GM23338 (cell line): ENCODE results near the gene SIVA1. TPM values are rescaled to one million over a fixed set of nuclear protein-coding genes. Genes with fewer than 3 reads are reported as not detected.

Source experiments
- ATAC-seq: fragments of 200-7000 bp; cut with Tn5 transposase; 3 replicates; pipeline ENCODE4 v1.9.1; 2020
- DNase-seq: peaks from one replicate; pipeline ENCODE4 v3.0.0-alpha.2; 2015; ENCODE audit warnings: low spot score
- H2AFZ ChIP-seq: fragments of 200-600 bp; sonication (generic); 2 replicates; pipeline ENCODE4 v1.8.0; 2016; ENCODE audit warnings: antibody characterized with exemption, mild to moderate bottlenecking, moderate library complexity
- H3F3A ChIP-seq: fragments of 200-600 bp; sonication (generic); replicated peaks from 2 replicates; pipeline ENCODE4 v1.8.0; 2017; ENCODE audit warnings: antibody characterized with exemption, mixed run types, low read depth
- H3K27ac ChIP-seq: fragments of 200-600 bp; sonication (generic); 2 replicates; pipeline ENCODE4 v1.6.1; 2016; ENCODE audit warnings: low read depth
- H3K27me3 ChIP-seq: fragments of 200-600 bp; sonication (generic); 2 replicates; pipeline ENCODE4 v1.8.0; 2016; ENCODE audit warnings: mild to moderate bottlenecking, mixed run types, moderate library complexity; ENCODE audit not compliant: insufficient read depth
- H3K36me3 ChIP-seq: fragments of 200-600 bp; sonication (generic); 2 replicates; pipeline ENCODE4 v1.8.0; 2016; ENCODE audit warnings: mild to moderate bottlenecking; ENCODE audit not compliant: insufficient read depth
- H3K4me1 ChIP-seq: fragments of 200-600 bp; sonication (generic); 2 replicates; pipeline ENCODE4 v1.8.0; 2016; ENCODE audit warnings: mild to moderate bottlenecking, moderate library complexity; ENCODE audit not compliant: insufficient read depth
- H3K4me2 ChIP-seq: fragments of 200-600 bp; sonication (generic); 2 replicates; pipeline ENCODE4 v1.7.1; 2017; ENCODE audit warnings: mixed run types
- H3K4me3 ChIP-seq: fragments of 200-600 bp; sonication (generic); 2 replicates; pipeline ENCODE4 v1.6.1; 2016; ENCODE audit warnings: mixed run types
- H3K79me2 ChIP-seq: fragments of 200-600 bp; sonication (generic); replicated peaks from 2 replicates; pipeline ENCODE4 v1.8.0; 2017; ENCODE audit warnings: mild to moderate bottlenecking; ENCODE audit not compliant: insufficient read depth
- H3K9me2 ChIP-seq: fragments of 200-600 bp; sonication (generic); 2 replicates; pipeline ENCODE4 v1.8.0; 2017; ENCODE audit not compliant: insufficient read depth
- H4K20me1 ChIP-seq: fragments of 200-600 bp; sonication (generic); replicated peaks from 2 replicates; pipeline ENCODE4 v1.8.0; 2017; ENCODE audit warnings: mild to moderate bottlenecking; ENCODE audit not compliant: insufficient read depth
- H3K27ac Mint-ChIP-seq: 2 replicates; pipeline ENCODE4 v1.8.0; 2020; ENCODE audit warnings: inconsistent platforms, mild to moderate bottlenecking, moderate library complexity, mixed read lengths
- H3K27me3 Mint-ChIP-seq: 3 replicates; pipeline ENCODE4 v1.8.0; 2022; ENCODE audit warnings: low read depth, mild to moderate bottlenecking, moderate library complexity, mixed read lengths, inconsistent platforms; ENCODE audit not compliant: insufficient read depth, poor library complexity
- H3K36me3 Mint-ChIP-seq: 3 replicates; pipeline ENCODE4 v1.8.0; 2021; ENCODE audit warnings: low read depth, mild to moderate bottlenecking, inconsistent platforms, moderate library complexity, mixed read lengths
- H3K4me1 Mint-ChIP-seq: 3 replicates; pipeline ENCODE4 v1.8.0; 2020; ENCODE audit warnings: mild to moderate bottlenecking, inconsistent platforms, mixed read lengths
- H3K4me3 Mint-ChIP-seq: 3 replicates; pipeline ENCODE4 v1.8.0; 2021; ENCODE audit warnings: moderate library complexity, mild to moderate bottlenecking, inconsistent platforms, mixed read lengths
- H3K9me3 Mint-ChIP-seq: 3 replicates; pipeline ENCODE4 v1.8.0; 2020; ENCODE audit warnings: moderate library complexity, mild to moderate bottlenecking, inconsistent platforms, mixed read lengths
- CREB1 ChIP-seq: fragments of 250-450 bp; sonication (Bioruptor Pico); IDR thresholded peaks from 2 replicates; pipeline ENCODE4 v1.5.0; 2020; ENCODE audit warnings: low read depth, mild to moderate bottlenecking, moderate library complexity
- CTCF ChIP-seq, 2 experiments: fragments of 200-600 bp in 1 of 2; sonication (generic) in 1 of 2; conservative IDR thresholded peaks; 2 replicates each; pipeline versions ENCODE4 v1.5.1 to v1.6.1; 2016 to 2017; ENCODE audit warnings: antibody characterized with exemption in 2 of 2, low read depth in 2 of 2, mild to moderate bottlenecking in 2 of 2, moderate library complexity in 1 of 2
- ETS1 ChIP-seq: IDR thresholded peaks from 2 replicates; pipeline ENCODE4 v1.6.1; 2016; ENCODE audit warnings: antibody characterized with exemption
- EZH2 ChIP-seq: fragments of 200-600 bp; sonication (generic); IDR thresholded peaks from one replicate; pipeline ENCODE4 v1.8.0; 2017; ENCODE audit warnings: antibody characterized with exemption, mild to moderate bottlenecking, low read depth; ENCODE audit not compliant: unreplicated experiment
- EZH2phosphoT487 ChIP-seq: fragments of 200-600 bp; sonication (generic); IDR thresholded peaks from one replicate; pipeline ENCODE4 v1.8.1; 2018; ENCODE audit warnings: antibody characterized with exemption; ENCODE audit not compliant: unreplicated experiment
- JUNB ChIP-seq: IDR thresholded peaks from one replicate; pipeline ENCODE4 v1.6.1; 2016; ENCODE audit warnings: antibody characterized with exemption; ENCODE audit not compliant: unreplicated experiment
- NANOG ChIP-seq: IDR thresholded peaks from 2 replicates; pipeline ENCODE4 v1.6.1; 2016; ENCODE audit warnings: antibody characterized with exemption, borderline replicate concordance
- POLR2AphosphoS5 ChIP-seq: IDR thresholded peaks from 2 replicates; pipeline ENCODE4 v1.6.1; 2016; ENCODE audit warnings: antibody characterized with exemption, low read depth
- STAT1 ChIP-seq: IDR thresholded peaks from one replicate; pipeline ENCODE4 v1.6.1; 2016; ENCODE audit warnings: antibody characterized with exemption; ENCODE audit not compliant: unreplicated experiment
- ZNF114 ChIP-seq: fragments of 250-450 bp; sonication (Bioruptor Pico); IDR thresholded peaks from 2 replicates; pipeline ENCODE4 v1.5.0; 2020; ENCODE audit warnings: mild to moderate bottlenecking, moderate library complexity
- ZNF331 ChIP-seq: fragments of 250-450 bp; sonication (Bioruptor Pico); IDR thresholded peaks from 2 replicates; pipeline ENCODE4 v1.5.0; 2020; ENCODE audit warnings: low read depth, mild to moderate bottlenecking, moderate library complexity
- polyA plus RNA-seq: library from polyadenylated mRNA; unstranded; fragments of >200 nt; fragmentation: Nextera tagmentation; extraction: Ambion mirVana; gene quantifications from 2 replicates; pipeline ENCODE4 v1.2.1, GENCODE V29; 2016
- total RNA-seq: library from RNA; depleted of rRNA; stranded (reverse); fragments of >200 nt; shearing (Covaris generic); gene quantifications from 2 replicates; pipeline ENCODE4 v1.2.3, GENCODE V29; 2014
- TF ChIP-seq, protein P1 (sequence below): IDR thresholded peaks from one replicate; pipeline ENCODE4 v1.6.1; 2018; ENCODE audit warnings: antibody characterized with exemption; ENCODE audit not compliant: unreplicated experiment
- TF ChIP-seq, protein P2 (sequence below): fragments of 250-450 bp; sonication (Bioruptor Pico); IDR thresholded peaks from 2 replicates; pipeline ENCODE4 v1.5.0; 2020; ENCODE audit warnings: mild to moderate bottlenecking, moderate library complexity

SIVA1 gene
- total and polyA plus RNA-seq, 2 experiments from 2014 or later: 215 to 392 TPM

DNA sequence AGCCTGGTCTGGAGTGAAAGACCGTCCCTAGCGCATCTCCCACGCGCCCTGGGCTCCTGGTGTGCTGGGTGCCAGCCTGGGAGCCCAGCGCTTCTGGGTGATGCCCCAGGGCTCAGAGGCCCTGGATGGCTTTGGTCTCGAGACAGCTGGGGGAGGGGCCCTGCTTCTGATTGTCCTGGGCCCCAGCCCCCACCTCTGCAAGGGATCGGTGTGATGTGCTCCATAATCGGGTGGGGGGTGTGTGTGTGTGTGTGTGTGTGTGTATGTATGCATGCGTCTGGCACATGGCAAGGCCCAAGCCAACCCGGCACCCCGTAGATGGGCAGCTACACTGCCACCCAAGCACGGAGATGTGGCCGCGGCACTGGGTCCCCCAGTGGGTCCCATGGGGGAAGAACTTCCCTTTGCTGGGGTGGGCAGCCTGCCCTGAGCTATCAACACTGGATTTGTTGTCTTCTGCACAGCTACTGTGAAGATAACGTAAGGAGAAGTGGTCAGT is 51.0 kb downstream of the SIVA1 start:
- Histone ChIP-seq H3K9me2 (0 out of 2 replicates have a peak, but pooled peaks cover 3% of the 10 kb centered on the region), H3K79me2 (no peaks in the 10 kb centered on the region), H3K27ac (no peak overlapping the region), H3K36me3 (no peaks in the 10 kb centered on the region), H4K20me1 (no peaks in the 10 kb centered on the region), H3K4me1 (peaks cover 8% of the 10 kb centered on the region; the same call in 1 of the 2 replicates), H3K27me3 (peaks cover 31% of the 10 kb centered on the region), H2AFZ (no peak overlapping the region), H3K4me3 (no peak overlapping the region), H3F3A (peaks cover 11% of the 10 kb centered on the region; the same call in 1 of the 2 replicates), H3K4me2 (no peak overlapping the region)
- no peak overlapping the region for H3K27ac Mint-ChIP-seq
- ATAC-seq (no peak), DNase-seq (no peak)
- peaks cover 11% of the 10 kb centered on the region for H3K9me3 Mint-ChIP-seq
- H3K36me3 Mint-ChIP-seq: no peaks in the 10 kb centered on the region
- H3K4me1 Mint-ChIP-seq: peaks cover 14% of the 10 kb centered on the region
- no peak overlapping the region; the same call in 2 of the 3 replicates for H3K4me3 Mint-ChIP-seq
- TF ChIP-seq CREB1 (CRISPR knock-in tag) (no peak), EZH2 (no peak), JUNB (no peak), POLR2AphosphoS5 (no peak), ZNF331 (CRISPR knock-in tag) (no peak), NANOG (no peak), ZNF114 (CRISPR knock-in tag) (no peak), ETS1 (no peak), EZH2phosphoT487 (no peak), CTCF (conservative IDR thresholded peaks at IDR 0.05; ENCODE audit: low read depth in 2 of 2) (no peak), STAT1 (no peak)
- TF ChIP-seq, protein P1, sequence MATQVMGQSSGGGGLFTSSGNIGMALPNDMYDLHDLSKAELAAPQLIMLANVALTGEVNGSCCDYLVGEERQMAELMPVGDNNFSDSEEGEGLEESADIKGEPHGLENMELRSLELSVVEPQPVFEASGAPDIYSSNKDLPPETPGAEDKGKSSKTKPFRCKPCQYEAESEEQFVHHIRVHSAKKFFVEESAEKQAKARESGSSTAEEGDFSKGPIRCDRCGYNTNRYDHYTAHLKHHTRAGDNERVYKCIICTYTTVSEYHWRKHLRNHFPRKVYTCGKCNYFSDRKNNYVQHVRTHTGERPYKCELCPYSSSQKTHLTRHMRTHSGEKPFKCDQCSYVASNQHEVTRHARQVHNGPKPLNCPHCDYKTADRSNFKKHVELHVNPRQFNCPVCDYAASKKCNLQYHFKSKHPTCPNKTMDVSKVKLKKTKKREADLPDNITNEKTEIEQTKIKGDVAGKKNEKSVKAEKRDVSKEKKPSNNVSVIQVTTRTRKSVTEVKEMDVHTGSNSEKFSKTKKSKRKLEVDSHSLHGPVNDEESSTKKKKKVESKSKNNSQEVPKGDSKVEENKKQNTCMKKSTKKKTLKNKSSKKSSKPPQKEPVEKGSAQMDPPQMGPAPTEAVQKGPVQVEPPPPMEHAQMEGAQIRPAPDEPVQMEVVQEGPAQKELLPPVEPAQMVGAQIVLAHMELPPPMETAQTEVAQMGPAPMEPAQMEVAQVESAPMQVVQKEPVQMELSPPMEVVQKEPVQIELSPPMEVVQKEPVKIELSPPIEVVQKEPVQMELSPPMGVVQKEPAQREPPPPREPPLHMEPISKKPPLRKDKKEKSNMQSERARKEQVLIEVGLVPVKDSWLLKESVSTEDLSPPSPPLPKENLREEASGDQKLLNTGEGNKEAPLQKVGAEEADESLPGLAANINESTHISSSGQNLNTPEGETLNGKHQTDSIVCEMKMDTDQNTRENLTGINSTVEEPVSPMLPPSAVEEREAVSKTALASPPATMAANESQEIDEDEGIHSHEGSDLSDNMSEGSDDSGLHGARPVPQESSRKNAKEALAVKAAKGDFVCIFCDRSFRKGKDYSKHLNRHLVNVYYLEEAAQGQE: no peak
- TF ChIP-seq, protein P2, sequence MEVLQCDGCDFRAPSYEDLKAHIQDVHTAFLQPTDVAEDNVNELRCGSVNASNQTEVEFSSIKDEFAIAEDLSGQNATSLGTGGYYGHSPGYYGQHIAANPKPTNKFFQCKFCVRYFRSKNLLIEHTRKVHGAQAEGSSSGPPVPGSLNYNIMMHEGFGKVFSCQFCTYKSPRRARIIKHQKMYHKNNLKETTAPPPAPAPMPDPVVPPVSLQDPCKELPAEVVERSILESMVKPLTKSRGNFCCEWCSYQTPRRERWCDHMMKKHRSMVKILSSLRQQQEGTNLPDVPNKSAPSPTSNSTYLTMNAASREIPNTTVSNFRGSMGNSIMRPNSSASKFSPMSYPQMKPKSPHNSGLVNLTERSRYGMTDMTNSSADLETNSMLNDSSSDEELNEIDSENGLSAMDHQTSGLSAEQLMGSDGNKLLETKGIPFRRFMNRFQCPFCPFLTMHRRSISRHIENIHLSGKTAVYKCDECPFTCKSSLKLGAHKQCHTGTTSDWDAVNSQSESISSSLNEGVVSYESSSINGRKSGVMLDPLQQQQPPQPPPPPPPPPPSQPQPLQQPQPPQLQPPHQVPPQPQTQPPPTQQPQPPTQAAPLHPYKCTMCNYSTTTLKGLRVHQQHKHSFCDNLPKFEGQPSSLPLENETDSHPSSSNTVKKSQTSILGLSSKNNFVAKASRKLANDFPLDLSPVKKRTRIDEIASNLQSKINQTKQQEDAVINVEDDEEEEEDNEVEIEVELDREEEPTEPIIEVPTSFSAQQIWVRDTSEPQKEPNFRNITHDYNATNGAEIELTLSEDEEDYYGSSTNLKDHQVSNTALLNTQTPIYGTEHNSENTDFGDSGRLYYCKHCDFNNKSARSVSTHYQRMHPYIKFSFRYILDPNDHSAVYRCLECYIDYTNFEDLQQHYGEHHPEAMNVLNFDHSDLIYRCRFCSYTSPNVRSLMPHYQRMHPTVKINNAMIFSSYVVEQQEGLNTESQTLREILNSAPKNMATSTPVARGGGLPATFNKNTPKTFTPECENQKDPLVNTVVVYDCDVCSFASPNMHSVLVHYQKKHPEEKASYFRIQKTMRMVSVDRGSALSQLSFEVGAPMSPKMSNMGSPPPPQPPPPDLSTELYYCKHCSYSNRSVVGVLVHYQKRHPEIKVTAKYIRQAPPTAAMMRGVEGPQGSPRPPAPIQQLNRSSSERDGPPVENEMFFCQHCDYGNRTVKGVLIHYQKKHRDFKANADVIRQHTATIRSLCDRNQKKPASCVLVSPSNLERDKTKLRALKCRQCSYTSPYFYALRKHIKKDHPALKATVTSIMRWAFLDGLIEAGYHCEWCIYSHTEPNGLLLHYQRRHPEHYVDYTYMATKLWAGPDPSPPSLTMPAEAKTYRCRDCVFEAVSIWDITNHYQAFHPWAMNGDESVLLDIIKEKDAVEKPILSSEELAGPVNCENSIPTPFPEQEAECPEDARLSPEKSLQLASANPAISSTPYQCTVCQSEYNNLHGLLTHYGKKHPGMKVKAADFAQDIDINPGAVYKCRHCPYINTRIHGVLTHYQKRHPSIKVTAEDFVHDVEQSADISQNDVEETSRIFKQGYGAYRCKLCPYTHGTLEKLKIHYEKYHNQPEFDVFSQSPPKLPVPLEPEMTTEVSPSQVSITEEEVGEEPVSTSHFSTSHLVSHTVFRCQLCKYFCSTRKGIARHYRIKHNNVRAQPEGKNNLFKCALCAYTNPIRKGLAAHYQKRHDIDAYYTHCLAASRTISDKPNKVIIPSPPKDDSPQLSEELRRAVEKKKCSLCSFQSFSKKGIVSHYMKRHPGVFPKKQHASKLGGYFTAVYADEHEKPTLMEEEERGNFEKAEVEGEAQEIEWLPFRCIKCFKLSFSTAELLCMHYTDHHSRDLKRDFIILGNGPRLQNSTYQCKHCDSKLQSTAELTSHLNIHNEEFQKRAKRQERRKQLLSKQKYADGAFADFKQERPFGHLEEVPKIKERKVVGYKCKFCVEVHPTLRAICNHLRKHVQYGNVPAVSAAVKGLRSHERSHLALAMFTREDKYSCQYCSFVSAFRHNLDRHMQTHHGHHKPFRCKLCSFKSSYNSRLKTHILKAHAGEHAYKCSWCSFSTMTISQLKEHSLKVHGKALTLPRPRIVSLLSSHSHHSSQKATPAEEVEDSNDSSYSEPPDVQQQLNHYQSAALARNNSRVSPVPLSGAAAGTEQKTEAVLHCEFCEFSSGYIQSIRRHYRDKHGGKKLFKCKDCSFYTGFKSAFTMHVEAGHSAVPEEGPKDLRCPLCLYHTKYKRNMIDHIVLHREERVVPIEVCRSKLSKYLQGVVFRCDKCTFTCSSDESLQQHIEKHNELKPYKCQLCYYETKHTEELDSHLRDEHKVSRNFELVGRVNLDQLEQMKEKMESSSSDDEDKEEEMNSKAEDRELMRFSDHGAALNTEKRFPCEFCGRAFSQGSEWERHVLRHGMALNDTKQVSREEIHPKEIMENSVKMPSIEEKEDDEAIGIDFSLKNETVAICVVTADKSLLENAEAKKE: no peak
- peaks cover 47% of the 10 kb centered on the region for H3K27me3 Mint-ChIP-seq
